HEK293 (cell line): ENCODE results near the gene PDLIM4.

Experiments used
- BCL11A ChIP-seq: fragments of 450-650 bp; formaldehyde crosslinking; IDR thresholded peaks from 2 replicates; pipeline ENCODE4 v1.5.1; 2016; ENCODE audit warnings: low read depth, missing biosample characterization, missing genetic modification characterization
- HIC1 ChIP-seq: fragments of 450-650 bp; formaldehyde crosslinking; IDR thresholded peaks from 2 replicates; pipeline ENCODE4 v1.5.1; 2016; ENCODE audit warnings: missing biosample characterization, missing genetic modification characterization
- INSM2 ChIP-seq: fragments of 450-650 bp; formaldehyde crosslinking; IDR thresholded peaks from 2 replicates; pipeline ENCODE4 v1.5.1; 2016; ENCODE audit warnings: missing biosample characterization, missing genetic modification characterization
- KLF1 ChIP-seq: fragments of 450-650 bp; formaldehyde crosslinking; IDR thresholded peaks from 2 replicates; pipeline ENCODE4 v1.5.1; 2016; ENCODE audit warnings: missing biosample characterization, missing genetic modification characterization
- KLF16 ChIP-seq: fragments of 450-650 bp; formaldehyde crosslinking; IDR thresholded peaks from 2 replicates; pipeline ENCODE4 v1.5.1; 2017; ENCODE audit warnings: missing biosample characterization, missing genetic modification characterization
- PRDM4 ChIP-seq: fragments of 450-650 bp; formaldehyde crosslinking; IDR thresholded peaks from 2 replicates; pipeline ENCODE4 v1.5.1; 2017; ENCODE audit warnings: missing biosample characterization, missing genetic modification characterization
- RBAK ChIP-seq: fragments of 450-650 bp; formaldehyde crosslinking; IDR thresholded peaks from 2 replicates; pipeline ENCODE4 v1.5.1; 2016; ENCODE audit warnings: missing biosample characterization, missing genetic modification characterization
- REST ChIP-seq: fragments of 450-650 bp; formaldehyde crosslinking; IDR thresholded peaks from 2 replicates; pipeline ENCODE4 v1.5.1; 2016; ENCODE audit warnings: missing biosample characterization, missing genetic modification characterization
- SCRT1 ChIP-seq: fragments of 450-650 bp; formaldehyde crosslinking; IDR thresholded peaks from 2 replicates; pipeline ENCODE4 v1.5.1; 2016; ENCODE audit warnings: missing biosample characterization, missing genetic modification characterization, borderline replicate concordance
- YY1 ChIP-seq: fragments of 450-650 bp; formaldehyde crosslinking; IDR thresholded peaks from 2 replicates; pipeline ENCODE4 v1.5.1; 2018; ENCODE audit warnings: missing biosample characterization, missing genetic modification characterization
- ZBTB17 ChIP-seq: fragments of 450-650 bp; formaldehyde crosslinking; IDR thresholded peaks from 2 replicates; pipeline ENCODE4 v1.5.1; 2016; ENCODE audit warnings: missing biosample characterization, missing genetic modification characterization
- ZEB2 ChIP-seq: fragments of 450-650 bp; formaldehyde crosslinking; IDR thresholded peaks from 2 replicates; pipeline ENCODE4 v1.5.1; 2016; ENCODE audit warnings: missing biosample characterization, missing genetic modification characterization
- ZIC2 ChIP-seq: fragments of 450-650 bp; formaldehyde crosslinking; IDR thresholded peaks from 2 replicates; pipeline ENCODE4 v1.5.1; 2016; ENCODE audit warnings: missing biosample characterization, missing genetic modification characterization
- ZNF148 ChIP-seq: fragments of 450-650 bp; formaldehyde crosslinking; IDR thresholded peaks from 2 replicates; pipeline ENCODE4 v1.5.0; 2017; ENCODE audit warnings: missing biosample characterization, missing genetic modification characterization, borderline replicate concordance
- ZNF175 ChIP-seq: fragments of 450-650 bp; formaldehyde crosslinking; IDR thresholded peaks from 2 replicates; pipeline ENCODE4 v1.5.1; 2016; ENCODE audit warnings: missing biosample characterization, missing genetic modification characterization
- ZNF426 ChIP-seq: fragments of 450-650 bp; formaldehyde crosslinking; IDR thresholded peaks from 2 replicates; pipeline ENCODE4 v1.5.1; 2017; ENCODE audit warnings: missing biosample characterization, missing genetic modification characterization, mild to moderate bottlenecking, inconsistent platforms, moderate library complexity
- ZNF623 ChIP-seq: fragments of 450-650 bp; formaldehyde crosslinking; IDR thresholded peaks from 2 replicates; pipeline ENCODE4 v1.5.1; 2016; ENCODE audit warnings: missing biosample characterization, missing genetic modification characterization
- ZNF645 ChIP-seq: fragments of 450-650 bp; formaldehyde crosslinking; IDR thresholded peaks from 2 replicates; pipeline ENCODE4; 2016; ENCODE audit warnings: missing biosample characterization, missing genetic modification characterization
- ZNF658 ChIP-seq: fragments of 450-650 bp; formaldehyde crosslinking; IDR thresholded peaks from 2 replicates; pipeline ENCODE4; 2016; ENCODE audit warnings: missing biosample characterization, missing genetic modification characterization
- ZNF692 ChIP-seq: fragments of 450-650 bp; formaldehyde crosslinking; IDR thresholded peaks from 2 replicates; pipeline ENCODE4 v1.5.1; 2016; ENCODE audit warnings: missing biosample characterization, missing genetic modification characterization
- ZNF707 ChIP-seq: fragments of 450-650 bp; formaldehyde crosslinking; IDR thresholded peaks from 2 replicates; pipeline ENCODE4 v1.5.1; 2016; ENCODE audit warnings: missing biosample characterization, missing genetic modification characterization
- ZNF76 ChIP-seq: fragments of 450-650 bp; formaldehyde crosslinking; IDR thresholded peaks from 2 replicates; pipeline ENCODE4; 2016; ENCODE audit warnings: low read depth, missing biosample characterization, missing genetic modification characterization, borderline replicate concordance
- ZNF843 ChIP-seq: fragments of 450-650 bp; formaldehyde crosslinking; IDR thresholded peaks from 2 replicates; pipeline ENCODE4 v1.5.1; 2016; ENCODE audit warnings: missing biosample characterization, missing genetic modification characterization

PDLIM4 gene

GRCh38 chr5:132293066-132293991 lies 35.8 kb downstream of the PDLIM4 start (continued):
- TF ChIP-seq YY1 (tag by site-specific recombination) (peak; percentile 87), REST (tag by site-specific recombination) (no peak; the same call in 1 of the 2 replicates), ZNF426 (no peak), ZNF623 (tag by site-specific recombination) (0 out of 2 replicates have a peak, but pooled peaks have one; percentile 7), ZNF707 (no peak), ZIC2 (tag by site-specific recombination) (peak; percentile 66), HIC1 (peak; percentile 90), ZEB2 (tag by site-specific recombination) (peak; percentile 97), RBAK (tag by site-specific recombination) (no peak), INSM2 (peak; percentile 41; the same call in 1 of the 2 replicates), KLF16 (tag by site-specific recombination) (0 out of 2 replicates have a peak, but pooled peaks have one; percentile 56), ZNF148 (tag by site-specific recombination) (no peak), ZNF76 (tag by site-specific recombination) (peak; percentile 88), BCL11A (tag by site-specific recombination) (peak; percentile 8; the same call in 1 of the 2 replicates), ZBTB17 (peak; percentile 97), ZNF843 (tag by site-specific recombination) (peak; percentile 42; the same call in 1 of the 2 replicates), ZNF645 (tag by site-specific recombination) (0 out of 2 replicates have a peak, but pooled peaks have one; percentile 60), ZNF175 (no peak), PRDM4 (tag by site-specific recombination) (peak; percentile 21), KLF1 (peak; percentile 34; the same call in 1 of the 2 replicates), ZNF692 (no peak; the same call in 1 of the 2 replicates), SCRT1 (tag by site-specific recombination) (no peak), ZNF658 (tag by site-specific recombination) (no peak)
